ENCODE results near the gene TEX101.
"Not testable (repeated sequence)": the region's sequence is repeated elsewhere in the genome, so short reads cannot be mapped to it uniquely, and the experiment has no call there.

Gene TEX101, protein sequence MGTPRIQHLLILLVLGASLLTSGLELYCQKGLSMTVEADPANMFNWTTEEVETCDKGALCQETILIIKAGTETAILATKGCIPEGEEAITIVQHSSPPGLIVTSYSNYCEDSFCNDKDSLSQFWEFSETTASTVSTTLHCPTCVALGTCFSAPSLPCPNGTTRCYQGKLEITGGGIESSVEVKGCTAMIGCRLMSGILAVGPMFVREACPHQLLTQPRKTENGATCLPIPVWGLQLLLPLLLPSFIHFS

DNA sequence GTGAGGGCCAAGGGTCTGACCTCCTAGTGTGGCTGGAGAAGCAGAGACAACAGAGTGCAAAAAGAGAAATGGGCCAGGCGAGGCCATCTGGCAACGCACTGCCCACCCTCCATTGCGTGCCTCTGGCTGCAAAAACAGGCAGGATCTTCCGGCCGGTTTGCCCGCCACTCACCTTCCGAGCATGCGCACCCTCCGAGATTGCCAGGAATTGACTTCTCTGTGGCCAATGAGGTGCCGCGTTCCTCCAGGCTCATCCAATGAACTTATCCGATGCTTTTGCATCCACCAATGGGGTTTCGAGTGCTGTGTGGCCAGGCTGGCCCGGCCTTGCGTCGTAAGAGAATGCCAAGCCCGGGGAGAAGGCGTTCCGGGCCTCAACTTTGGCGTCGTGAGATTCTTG is at the start of gene TEX101:
Gene TEX101, plus strand, starts transcription at position 337 of the 400 bp plus-strand sequence. CDS start 1,030 bp downstream, outside the sequence.
- no peak for DNase-seq

GRCh38 chr19:43365677-43366076 is 49.0 kb upstream of the TEX101 start:
- DNase-seq = not testable (repeated sequence)

DNA sequence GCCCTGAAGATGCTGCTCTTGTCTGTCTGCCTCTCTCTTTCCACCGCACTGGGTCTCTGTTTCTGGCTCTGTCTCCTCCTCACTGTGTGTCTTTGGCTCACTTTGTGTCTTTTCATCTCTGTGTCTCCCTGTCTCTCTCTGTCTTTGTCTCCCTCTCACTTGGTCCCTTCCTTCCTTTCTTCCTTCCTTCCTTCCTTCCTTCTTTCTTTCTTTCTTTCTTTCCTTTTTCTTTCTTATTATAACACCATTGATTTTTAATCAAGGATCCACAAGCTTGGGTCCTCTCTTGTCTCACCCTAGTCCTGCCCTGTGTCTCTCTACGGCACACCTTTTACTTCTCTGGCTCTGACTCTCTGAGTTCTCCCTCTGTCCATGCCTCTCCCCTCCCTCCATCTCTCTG is 46.9 kb upstream of the TEX101 start:
- DNase-seq = no peak

GRCh38 chr19:43368897-43369296 is 45.8 kb upstream of the TEX101 start:
- not testable (repeated sequence) for DNase-seq

GRCh38 chr19:43371909-43372308 is 42.8 kb upstream of the TEX101 start:
- DNase-seq = no peak

DNA sequence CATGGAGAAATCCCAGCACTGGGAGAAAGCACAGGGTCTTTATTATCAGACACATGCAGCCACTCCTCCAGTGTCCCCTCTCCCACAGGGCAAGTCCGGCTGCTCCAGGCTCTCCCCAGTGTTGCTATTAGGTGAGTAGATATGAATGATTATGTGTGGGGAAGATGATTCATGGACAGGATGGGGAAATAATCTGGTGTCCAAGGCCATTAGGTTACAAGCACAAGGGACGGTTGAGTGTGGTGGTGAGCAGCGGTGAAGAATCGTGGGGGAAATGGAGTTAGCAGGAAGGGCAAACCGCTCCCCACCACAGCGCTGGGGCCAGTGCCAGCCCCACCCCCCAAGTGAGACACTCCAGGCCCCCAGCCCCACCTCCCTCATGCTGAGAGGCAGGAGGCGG is 42.2 kb upstream of the TEX101 start:
- no peak for DNase-seq

GRCh38 chr19:43377624-43378023 is 37.1 kb upstream of the TEX101 start:
- DNase-seq = not testable (repeated sequence)

DNA sequence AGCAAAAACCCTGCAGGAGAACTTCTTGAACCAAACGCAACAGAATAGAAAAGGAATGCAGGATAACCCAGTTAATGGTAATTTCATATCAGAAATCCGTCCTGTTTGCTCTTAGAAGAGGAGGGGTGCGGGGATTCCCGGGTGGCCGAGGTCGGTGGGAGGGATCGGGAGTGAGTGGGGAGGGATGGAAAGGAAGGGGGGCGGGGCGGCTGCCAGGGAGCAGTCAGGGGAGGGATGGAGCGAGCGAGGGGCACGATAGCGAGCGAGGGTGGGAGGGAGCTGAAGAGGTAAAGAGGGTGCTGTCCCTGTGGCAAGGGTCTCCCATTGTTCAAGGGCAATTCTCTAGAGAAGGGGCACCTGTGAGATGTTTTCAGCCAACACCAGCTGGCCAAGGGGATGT is 34.7 kb upstream of the TEX101 start:
- no peak for DNase-seq

- no peak for DNase-seq
These were observed 33.8 kb upstream of the TEX101 start for GRCh38 chr19:43380771-43381386.

DNA sequence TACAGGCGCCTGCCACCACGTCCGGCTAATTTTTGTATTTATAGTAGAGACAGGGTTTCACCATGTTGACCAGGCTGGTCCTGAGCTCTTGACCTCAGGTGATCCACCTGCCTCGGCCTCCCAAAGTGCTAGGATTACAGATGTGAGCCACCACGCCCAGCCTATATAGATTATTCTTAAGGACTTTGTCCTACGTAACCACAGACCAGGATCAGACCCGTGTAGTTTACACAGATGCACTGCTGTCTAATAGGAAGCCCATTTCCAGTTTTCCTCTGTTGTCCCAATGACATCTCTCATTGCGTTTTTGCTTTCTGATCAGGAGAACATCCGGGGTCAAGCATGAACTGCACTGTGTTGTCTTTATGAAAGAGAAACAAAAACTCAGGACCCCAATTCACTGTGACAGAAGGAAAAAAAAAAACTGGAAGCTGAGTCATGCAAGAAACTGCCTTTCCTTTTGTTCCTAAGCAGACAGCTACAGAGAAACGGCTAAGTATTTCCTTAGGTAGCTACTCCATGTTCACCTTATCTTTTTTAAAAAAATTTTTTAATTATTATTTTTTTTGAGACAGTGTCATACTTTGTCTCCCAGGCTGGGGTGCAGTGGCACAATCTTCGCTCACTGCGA is 32.0 kb upstream of the TEX101 start:
- DNase-seq = not testable (repeated sequence)

- DNase-seq = not testable (repeated sequence)
These were observed 31.4 kb upstream of the TEX101 start for GRCh38 chr19:43383254-43383653.

DNA sequence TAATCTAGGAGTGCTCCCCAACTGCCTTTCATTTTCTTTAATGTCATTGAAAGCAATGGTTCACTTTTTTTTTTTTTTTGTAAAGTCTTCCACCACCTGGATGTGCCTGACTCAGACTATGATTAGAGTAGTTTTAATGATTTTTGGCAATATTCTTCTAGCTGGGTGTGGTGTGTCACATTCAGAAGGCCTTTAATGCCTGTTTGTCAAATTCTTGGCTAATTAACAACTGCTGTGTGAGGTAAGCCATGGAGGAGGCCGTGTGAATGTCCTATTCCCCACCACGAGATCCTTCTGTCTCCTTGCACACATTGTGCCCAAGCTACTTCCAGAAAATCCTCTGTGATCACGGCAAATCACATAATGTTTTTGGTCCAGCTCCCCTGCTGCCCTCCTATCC is 30.9 kb upstream of the TEX101 start:
- not testable (repeated sequence) for DNase-seq

GRCh38 chr19:43390903-43391551 is 23.7 kb upstream of the TEX101 start:
- DNase-seq = not testable (repeated sequence)

GRCh38 chr19:43391552-43391935 is 23.1 kb upstream of the TEX101 start:
- DNase-seq = not testable (repeated sequence)

DNA sequence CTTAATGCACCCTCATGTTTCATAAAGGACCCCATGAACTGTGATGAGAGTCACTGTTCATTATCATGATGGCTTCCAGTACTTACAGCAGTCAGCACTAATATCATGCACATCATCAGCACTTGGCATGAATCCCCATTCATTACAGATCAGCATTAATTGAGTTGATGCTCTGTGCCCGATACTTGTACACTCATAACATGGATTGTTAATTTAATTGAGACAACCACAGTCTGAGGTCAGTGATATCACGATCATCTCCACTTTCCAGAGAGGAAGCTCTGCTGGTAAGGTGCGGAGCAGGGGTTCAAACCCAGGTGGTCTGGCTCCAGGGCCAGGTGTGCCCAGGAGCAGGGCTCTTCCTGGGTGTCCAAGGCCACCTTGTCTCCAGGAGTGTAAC is 21.2 kb upstream of the TEX101 start:
- DNase-seq = not testable (repeated sequence)

GRCh38 chr19:43395561-43395960 is 19.1 kb upstream of the TEX101 start:
- DNase-seq = no peak

DNA sequence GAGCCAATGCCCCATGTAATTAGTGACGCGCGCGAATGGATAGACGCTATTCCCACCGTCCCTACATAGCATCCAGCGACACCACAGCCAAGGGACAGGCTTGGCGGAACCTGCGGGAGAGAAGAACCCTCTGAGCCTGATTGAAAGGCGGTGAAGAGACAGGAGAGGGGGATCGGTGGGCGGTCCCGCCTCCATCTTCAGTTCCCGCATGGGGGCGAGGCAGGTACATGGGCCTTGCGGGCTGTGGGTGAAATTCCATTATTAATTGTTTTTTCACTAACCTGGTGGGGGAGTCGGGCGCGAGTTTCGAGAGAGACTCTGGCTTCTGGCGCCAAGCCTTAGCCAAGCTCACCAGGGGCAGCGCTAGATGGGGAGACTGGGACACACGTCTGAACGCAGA is 8.4 kb upstream of the TEX101 start:
- no peak for DNase-seq

DNA sequence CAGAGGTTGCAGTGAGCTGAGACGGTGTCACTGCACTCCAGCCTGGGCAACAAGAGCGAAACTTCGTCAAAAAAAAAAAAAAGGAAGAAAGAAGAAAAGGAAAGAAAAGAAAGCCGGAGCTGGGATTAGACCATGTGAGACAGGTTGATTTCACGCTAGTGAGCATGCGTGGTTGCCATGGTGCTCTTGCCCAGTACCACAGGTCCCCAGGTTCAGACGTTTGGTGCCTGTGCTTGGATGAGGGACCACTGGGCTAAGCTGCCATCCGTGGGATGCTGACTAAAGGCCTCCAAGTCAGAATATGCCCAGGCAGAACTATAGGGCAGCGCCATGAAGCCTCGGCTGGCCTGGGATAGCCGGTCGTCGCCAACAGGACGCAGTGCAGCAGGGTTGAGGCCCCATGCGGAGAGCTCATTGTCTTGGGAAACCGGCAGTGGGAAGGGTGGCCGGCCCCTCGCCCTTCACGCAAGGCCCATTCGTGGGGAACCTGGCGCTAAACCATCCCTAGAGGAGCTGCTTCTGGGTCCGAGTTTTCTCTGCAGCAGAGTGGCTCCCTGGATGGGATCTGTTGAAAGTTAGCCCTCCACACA is 7.2 kb upstream of the TEX101 start:
- no peak for DNase-seq

DNA sequence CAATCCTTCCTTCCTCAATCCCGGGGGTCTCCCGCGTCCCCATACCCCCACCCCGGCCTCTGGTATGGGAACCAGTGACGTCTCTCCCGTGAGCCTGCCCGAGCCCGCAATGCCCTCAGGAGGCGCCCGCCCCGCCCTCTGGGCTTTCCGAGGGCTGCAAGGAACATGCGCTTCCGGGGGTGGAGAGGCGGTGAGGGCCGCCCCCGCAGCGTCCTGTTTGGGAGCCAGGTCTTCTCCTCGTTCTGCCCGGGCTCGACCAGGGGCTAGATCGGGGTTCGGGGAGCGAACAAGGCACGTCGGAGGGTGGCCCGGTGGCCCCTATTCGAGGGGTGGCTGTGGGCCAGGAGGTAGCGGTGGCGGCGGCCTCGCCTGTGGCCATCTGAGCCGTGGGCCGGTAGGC is 6.6 kb upstream of the TEX101 start:
- DNase-seq = no peak

DNA sequence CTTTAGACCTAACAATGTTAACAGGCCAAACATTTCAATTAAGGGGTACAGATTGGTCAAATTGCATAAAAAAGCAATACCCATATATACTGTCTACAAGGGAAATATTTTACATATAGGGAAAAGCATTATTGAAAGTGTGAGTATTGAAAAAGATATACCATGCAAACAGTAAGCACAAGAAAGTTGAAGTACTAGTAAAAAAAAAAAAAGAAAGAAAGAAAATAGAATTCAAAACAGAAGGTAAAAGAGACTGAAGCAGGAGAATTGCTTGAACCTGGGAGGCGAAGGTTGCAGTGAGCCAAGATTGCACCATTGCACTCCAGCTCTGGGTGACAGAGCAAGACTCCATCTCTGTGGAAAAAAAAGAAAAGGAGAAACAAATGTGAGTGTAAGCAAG is 5.3 kb upstream of the TEX101 start:
- DNase-seq = no peak

DNA sequence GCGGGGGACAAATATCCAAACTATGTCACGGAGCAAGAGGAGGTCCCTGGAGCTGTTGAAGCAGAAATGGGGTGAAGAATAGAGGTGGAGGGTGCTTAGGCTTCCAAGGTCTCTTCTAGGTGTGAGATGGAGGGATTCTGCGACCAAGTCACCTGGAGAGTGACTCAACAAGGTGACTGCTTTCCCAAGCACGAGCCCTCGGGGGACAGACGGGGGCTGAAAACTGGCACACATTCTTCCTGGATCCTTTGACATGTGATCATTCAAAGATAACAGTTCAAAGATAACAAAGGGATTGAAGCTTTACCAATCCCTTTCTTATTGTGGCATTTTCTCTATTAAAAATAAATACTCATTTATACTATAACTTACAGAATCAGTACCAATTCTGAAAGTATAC is 2.2 kb upstream of the TEX101 start:
- no peak for DNase-seq

- DNase-seq = no peak
These were observed 2.4 kb downstream of the TEX101 start for GRCh38 chr19:43416951-43417623.

DNA sequence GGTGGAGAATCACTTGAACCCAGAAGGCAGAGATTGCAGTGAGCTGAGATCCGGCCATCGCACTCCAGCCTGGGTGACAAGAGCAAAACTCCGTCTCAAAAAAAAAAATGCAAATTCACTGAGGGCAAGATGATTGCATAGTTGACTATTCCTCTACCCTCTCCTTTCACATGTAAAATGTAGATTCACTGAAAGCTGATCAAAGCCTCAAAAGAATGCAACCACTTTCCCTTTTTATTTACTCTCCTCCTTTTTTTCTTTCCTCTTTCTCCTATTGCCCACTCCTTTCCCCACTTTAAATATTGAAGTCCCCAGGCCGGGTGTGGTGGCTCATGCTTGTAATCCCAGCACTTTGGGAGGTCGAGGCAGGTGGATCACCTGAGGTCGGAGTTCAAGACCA is 6.3 kb downstream of the TEX101 start:
- no peak for DNase-seq

Data from stimulated activated naive CD4-positive, alpha-beta T cell (primary cell).